Measurements from ENCODE around the gene COX6A1. TPM values are rescaled to one million over a fixed set of nuclear protein-coding genes. Genes with fewer than 3 reads are reported as not detected.

The COX6A1 gene
- total RNA-seq, 1 experiment from 2014 or later, result 464 TPM

DNA sequence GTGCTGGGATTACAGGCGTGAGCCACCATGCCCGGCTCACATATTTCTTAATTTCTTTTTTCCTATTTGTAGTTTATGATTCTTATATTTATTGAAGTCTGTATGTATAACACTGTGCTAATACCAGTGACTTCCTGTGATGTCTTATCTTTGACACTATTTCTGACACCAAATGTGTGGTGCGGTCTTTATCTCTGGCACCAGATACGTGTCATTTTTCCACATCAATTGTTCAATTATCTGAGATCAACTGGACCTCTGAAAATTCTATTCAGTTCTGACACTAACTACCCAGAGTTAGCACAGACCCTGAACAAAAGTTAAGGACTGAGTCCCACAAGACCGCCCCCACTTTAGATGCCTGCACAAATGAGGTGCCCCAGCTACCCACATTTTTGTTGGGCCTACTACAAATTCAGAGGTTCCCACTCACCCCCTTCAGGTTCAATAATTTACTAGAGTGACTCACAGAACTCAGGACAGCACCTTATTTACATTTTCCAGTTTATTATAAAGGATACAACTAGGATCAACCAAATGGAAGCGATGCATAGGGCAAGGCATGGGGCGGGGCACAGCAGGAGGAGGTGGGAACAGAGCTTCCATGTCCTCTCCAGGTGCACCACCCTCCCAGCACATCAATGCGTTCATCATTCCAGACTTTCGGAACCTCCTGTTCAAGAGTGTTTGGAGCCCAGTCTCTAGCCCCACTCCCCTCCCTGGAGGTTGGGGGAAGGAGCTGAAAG lies 43.3 kb downstream of the COX6A1 start:
- ChIA-PET CTCF (no interaction called here), POLR2A (interaction anchor here (1.3 kb wide), 1 partner anchor 15 kb away, joined by 4 read pairs; the partner anchor contains the start of gene DYNLL1)

More for the DNA sequence above, 43.3 kb downstream of the COX6A1 start:
- Histone ChIP-seq H3K36me3 (ENCODE audit: control insufficient read depth in 1 of 2, insufficient read depth in 2 of 2, low read length in 2 of 2) (no peaks in the 10 kb centered on the region), H3K27ac (ENCODE audit: low read depth, low read length) (no peak overlapping the region), H3K9ac (ENCODE audit: low read length) (no peak overlapping the region), H4K20me1 (ENCODE audit: insufficient read depth) (no peaks in the 10 kb centered on the region), H3K4me2 (ENCODE audit: low read length) (no peak overlapping the region), H3K9me2 (ENCODE audit: insufficient read depth) (no peaks in the 10 kb centered on the region), H3K9me3 (ENCODE audit: control insufficient read depth in 1 of 2, insufficient read depth in 1 of 2, low read depth in 1 of 2, low read length in 2 of 2) (no peaks in the 10 kb centered on the region), H3K27me3 (ENCODE audit: insufficient read depth, low read length) (no peaks in the 10 kb centered on the region), H3K79me2 (ENCODE audit: insufficient read depth, low read length) (no peaks in the 10 kb centered on the region), H3K4me3 (replicated peaks in 1 of 2; ENCODE audit: low read depth in 1 of 2, low read length in 2 of 2) (no peak overlapping the region), H2AFZ (ENCODE audit: low read depth, low read length, poor library complexity, severe bottlenecking) (no peak overlapping the region), H3K4me1 (ENCODE audit: control insufficient read depth in 1 of 2, insufficient read depth in 2 of 2, low read length in 2 of 2) (peaks cover 0 to 2% of the 10 kb centered on the region in 2 experiments; a peak in 2 of 4 replicates)
- no peak for ATAC-seq
- RAD21 ChIA-PET (ENCODE audit: low non-redundant PET in 1 of 2, low total read pairs in 2 of 2, uncharacterized antibody in 2 of 2, unreplicated experiment in 2 of 2), result no interaction called here
- TF ChIP-seq SRF (IDR thresholded peaks at IDR 0.05; ENCODE audit: low read depth) (no peak), EZH2phosphoT487 (IDR thresholded peaks at IDR 0.05; ENCODE audit: borderline replicate concordance) (no peak), SP1 (IDR thresholded peaks at IDR 0.05; ENCODE audit: low read depth) (no peak), TCF7L2 (IDR thresholded peaks at IDR 0.05; ENCODE audit: borderline replicate concordance, extremely low read depth, insufficient read depth, insufficient read length) (no peak), POLR2A (IDR thresholded peaks at IDR 0.05; ENCODE audit: borderline replicate concordance, extremely low read depth, insufficient read depth, insufficient read length) (no peak), RAD21 (IDR thresholded peaks at IDR 0.05; ENCODE audit: low read depth) (no peak), YY1 (IDR thresholded peaks at IDR 0.05; ENCODE audit: extremely low read depth, insufficient replicate concordance, low read depth, low read length) (no peak), CBX3 (IDR thresholded peaks at IDR 0.05; ENCODE audit: low read depth) (no peak), CEBPB (IDR thresholded peaks at IDR 0.05; ENCODE audit: low read depth) (no peak), FOSL1 (IDR thresholded peaks at IDR 0.05; ENCODE audit: low read depth) (no peak), POLR2AphosphoS5 (IDR thresholded peaks at IDR 0.05; ENCODE audit: low read depth, low read length) (no peak), ZFX (IDR thresholded peaks at IDR 0.05) (no peak), SIN3A (IDR thresholded peaks at IDR 0.05; ENCODE audit: low read depth) (no peak), EGR1 (IDR thresholded peaks at IDR 0.05; ENCODE audit: low read depth) (no peak), ELF1 (IDR thresholded peaks at IDR 0.05; ENCODE audit: borderline replicate concordance, low read depth) (no peak), JUND (IDR thresholded peaks at IDR 0.05) (no peak)
- TF ChIP-seq, protein P1, sequence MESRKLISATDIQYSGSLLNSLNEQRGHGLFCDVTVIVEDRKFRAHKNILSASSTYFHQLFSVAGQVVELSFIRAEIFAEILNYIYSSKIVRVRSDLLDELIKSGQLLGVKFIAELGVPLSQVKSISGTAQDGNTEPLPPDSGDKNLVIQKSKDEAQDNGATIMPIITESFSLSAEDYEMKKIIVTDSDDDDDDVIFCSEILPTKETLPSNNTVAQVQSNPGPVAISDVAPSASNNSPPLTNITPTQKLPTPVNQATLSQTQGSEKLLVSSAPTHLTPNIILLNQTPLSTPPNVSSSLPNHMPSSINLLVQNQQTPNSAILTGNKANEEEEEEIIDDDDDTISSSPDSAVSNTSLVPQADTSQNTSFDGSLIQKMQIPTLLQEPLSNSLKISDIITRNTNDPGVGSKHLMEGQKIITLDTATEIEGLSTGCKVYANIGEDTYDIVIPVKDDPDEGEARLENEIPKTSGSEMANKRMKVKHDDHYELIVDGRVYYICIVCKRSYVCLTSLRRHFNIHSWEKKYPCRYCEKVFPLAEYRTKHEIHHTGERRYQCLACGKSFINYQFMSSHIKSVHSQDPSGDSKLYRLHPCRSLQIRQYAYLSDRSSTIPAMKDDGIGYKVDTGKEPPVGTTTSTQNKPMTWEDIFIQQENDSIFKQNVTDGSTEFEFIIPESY (IDR thresholded peaks at IDR 0.05; ENCODE audit: extremely low read depth, insufficient replicate concordance, low read length), result no peak
- TF ChIP-seq, protein P2, sequence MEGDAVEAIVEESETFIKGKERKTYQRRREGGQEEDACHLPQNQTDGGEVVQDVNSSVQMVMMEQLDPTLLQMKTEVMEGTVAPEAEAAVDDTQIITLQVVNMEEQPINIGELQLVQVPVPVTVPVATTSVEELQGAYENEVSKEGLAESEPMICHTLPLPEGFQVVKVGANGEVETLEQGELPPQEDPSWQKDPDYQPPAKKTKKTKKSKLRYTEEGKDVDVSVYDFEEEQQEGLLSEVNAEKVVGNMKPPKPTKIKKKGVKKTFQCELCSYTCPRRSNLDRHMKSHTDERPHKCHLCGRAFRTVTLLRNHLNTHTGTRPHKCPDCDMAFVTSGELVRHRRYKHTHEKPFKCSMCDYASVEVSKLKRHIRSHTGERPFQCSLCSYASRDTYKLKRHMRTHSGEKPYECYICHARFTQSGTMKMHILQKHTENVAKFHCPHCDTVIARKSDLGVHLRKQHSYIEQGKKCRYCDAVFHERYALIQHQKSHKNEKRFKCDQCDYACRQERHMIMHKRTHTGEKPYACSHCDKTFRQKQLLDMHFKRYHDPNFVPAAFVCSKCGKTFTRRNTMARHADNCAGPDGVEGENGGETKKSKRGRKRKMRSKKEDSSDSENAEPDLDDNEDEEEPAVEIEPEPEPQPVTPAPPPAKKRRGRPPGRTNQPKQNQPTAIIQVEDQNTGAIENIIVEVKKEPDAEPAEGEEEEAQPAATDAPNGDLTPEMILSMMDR (IDR thresholded peaks at IDR 0.05 in 2 of 3, conservative IDR thresholded peaks at IDR 0.05 in 1 of 3; ENCODE audit: borderline replicate concordance in 1 of 3, insufficient read depth in 1 of 3, low read depth in 2 of 3, low read length in 2 of 3), result no peak
- TF ChIP-seq, protein P3, sequence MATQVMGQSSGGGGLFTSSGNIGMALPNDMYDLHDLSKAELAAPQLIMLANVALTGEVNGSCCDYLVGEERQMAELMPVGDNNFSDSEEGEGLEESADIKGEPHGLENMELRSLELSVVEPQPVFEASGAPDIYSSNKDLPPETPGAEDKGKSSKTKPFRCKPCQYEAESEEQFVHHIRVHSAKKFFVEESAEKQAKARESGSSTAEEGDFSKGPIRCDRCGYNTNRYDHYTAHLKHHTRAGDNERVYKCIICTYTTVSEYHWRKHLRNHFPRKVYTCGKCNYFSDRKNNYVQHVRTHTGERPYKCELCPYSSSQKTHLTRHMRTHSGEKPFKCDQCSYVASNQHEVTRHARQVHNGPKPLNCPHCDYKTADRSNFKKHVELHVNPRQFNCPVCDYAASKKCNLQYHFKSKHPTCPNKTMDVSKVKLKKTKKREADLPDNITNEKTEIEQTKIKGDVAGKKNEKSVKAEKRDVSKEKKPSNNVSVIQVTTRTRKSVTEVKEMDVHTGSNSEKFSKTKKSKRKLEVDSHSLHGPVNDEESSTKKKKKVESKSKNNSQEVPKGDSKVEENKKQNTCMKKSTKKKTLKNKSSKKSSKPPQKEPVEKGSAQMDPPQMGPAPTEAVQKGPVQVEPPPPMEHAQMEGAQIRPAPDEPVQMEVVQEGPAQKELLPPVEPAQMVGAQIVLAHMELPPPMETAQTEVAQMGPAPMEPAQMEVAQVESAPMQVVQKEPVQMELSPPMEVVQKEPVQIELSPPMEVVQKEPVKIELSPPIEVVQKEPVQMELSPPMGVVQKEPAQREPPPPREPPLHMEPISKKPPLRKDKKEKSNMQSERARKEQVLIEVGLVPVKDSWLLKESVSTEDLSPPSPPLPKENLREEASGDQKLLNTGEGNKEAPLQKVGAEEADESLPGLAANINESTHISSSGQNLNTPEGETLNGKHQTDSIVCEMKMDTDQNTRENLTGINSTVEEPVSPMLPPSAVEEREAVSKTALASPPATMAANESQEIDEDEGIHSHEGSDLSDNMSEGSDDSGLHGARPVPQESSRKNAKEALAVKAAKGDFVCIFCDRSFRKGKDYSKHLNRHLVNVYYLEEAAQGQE (IDR thresholded peaks at IDR 0.05; ENCODE audit: low read depth), result no peak
- no TSS peak for BruUV-seq (replicated peaks)
- intact Hi-C loops (cut with micrococcal nuclease), result no loop called here
- no peak for DNase-seq (ENCODE audit: low read depth, low spot score)

Measured in HCT116 (cell line).